ENCODE results near the gene SGCE.
"Not testable (repeated sequence)": the region's sequence is repeated elsewhere in the genome, so short reads cannot be mapped to it uniquely, and the experiment has no call there.

The SGCE gene

GRCh38 chr7:94655848-94656657 is at the start of gene SGCE:
Gene SGCE (minus strand): TSS chr7:94656133. CDS start chr7:94656098, 35 bp downstream.
- peak; percentile 91 for DNase-seq (ENCODE audit: low spot score)

GRCh38 chr7:94705155-94706021 is 49.5 kb upstream of the SGCE start:
- DNase-seq (ENCODE audit: low spot score), result not testable (repeated sequence)

GRCh38 chr7:94701555-94701973 is 45.6 kb upstream of the SGCE start:
- no peak for DNase-seq (ENCODE audit: low spot score)

GRCh38 chr7:94700926-94701554 is 45.1 kb upstream of the SGCE start:
- no peak for DNase-seq (ENCODE audit: low spot score)

GRCh38 chr7:94698275-94698674 is 42.3 kb upstream of the SGCE start:
- DNase-seq (ENCODE audit: low spot score), result peak; percentile 51

GRCh38 chr7:94697035-94697974 is 41.4 kb upstream of the SGCE start:
- peak; percentile 72 for DNase-seq (ENCODE audit: low spot score)

GRCh38 chr7:94687810-94688209 is 31.9 kb upstream of the SGCE start:
- no peak for DNase-seq (ENCODE audit: low spot score)

GRCh38 chr7:94687076-94687475 is 31.1 kb upstream of the SGCE start:
- DNase-seq (ENCODE audit: low spot score), result no peak

GRCh38 chr7:94683066-94683465 is 27.1 kb upstream of the SGCE start:
- no peak for DNase-seq (ENCODE audit: low spot score)

- no peak for DNase-seq (ENCODE audit: low spot score)
Measured at GRCh38 chr7:94679358-94679757, 23.4 kb upstream of the SGCE start.

GRCh38 chr7:94676431-94676830 is 20.5 kb upstream of the SGCE start:
- no peak for DNase-seq (ENCODE audit: low spot score)

GRCh38 chr7:94675356-94675755 is 19.4 kb upstream of the SGCE start:
- no peak for DNase-seq (ENCODE audit: low spot score)

- no peak for DNase-seq (ENCODE audit: low spot score)
Measured at GRCh38 chr7:94671444-94672235, 15.7 kb upstream of the SGCE start.

- no peak for DNase-seq (ENCODE audit: low spot score)
Measured at GRCh38 chr7:94669773-94670495, 14.0 kb upstream of the SGCE start.

- DNase-seq (ENCODE audit: low spot score), result no peak
Measured at GRCh38 chr7:94666879-94667587, 11.1 kb upstream of the SGCE start.

- DNase-seq (ENCODE audit: low spot score), result no peak
Measured at GRCh38 chr7:94665426-94665825, 9.5 kb upstream of the SGCE start.

GRCh38 chr7:94664023-94664422 is 8.1 kb upstream of the SGCE start:
- DNase-seq (ENCODE audit: low spot score), result no peak

- no peak for DNase-seq (ENCODE audit: low spot score)
Measured at GRCh38 chr7:94662548-94662947, 6.6 kb upstream of the SGCE start.

GRCh38 chr7:94660006-94660405 is 4.1 kb upstream of the SGCE start:
- DNase-seq (ENCODE audit: low spot score), result no peak

Measured in GM03348 (cell line).